GM18868 (cell line): ENCODE results near the gene COL5A1.

Experiments used
- ATAC-seq: cut with Tn5 transposase; IDR thresholded peaks from one replicate; pipeline ENCODE4 v1.9.1; 2021; ENCODE audit warnings: mild to moderate bottlenecking, moderate library complexity; ENCODE audit not compliant: unreplicated experiment

The COL5A1 gene

GRCh38 chr9:134736791-134737497 lies 95.3 kb downstream of the COL5A1 start:
- no peak for ATAC-seq

DNA sequence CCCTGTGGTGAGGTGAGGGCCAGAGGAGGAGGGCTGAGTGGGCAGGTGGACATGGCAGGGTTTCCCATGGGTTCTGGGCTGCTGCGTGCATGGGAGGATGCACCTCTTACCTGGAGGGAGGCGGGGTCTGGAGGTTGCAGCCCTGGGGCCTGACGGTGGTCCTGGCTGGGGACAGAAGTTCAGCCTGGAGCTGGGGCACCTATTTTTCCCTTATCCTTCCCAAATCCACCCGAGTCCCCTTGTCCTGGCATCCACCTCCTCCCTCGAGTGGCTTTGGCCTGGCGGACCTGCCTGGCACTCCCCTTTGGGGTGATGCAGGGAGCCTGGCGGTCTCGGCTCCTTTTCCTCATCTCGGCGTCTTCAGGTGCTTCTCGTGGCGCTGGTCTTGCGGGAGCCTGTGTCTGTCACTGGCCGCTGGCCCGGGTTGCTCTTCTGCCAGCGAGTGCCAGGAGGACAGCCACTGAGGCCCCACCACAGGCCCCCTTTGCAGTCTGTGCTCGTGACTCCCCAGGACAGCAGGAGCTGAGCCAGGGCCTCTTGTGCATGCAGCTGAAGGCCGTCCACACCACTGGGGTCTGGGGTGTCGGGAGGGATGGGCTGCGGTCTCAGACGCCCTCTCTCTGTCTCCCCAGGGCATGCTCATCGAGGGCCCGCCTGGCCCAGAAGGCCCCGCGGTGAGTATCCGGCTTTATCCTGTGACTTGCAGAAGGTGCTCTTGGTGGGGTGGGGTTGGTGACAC lies 96.4 kb downstream of the COL5A1 start:
- ATAC-seq, result no peak

DNA sequence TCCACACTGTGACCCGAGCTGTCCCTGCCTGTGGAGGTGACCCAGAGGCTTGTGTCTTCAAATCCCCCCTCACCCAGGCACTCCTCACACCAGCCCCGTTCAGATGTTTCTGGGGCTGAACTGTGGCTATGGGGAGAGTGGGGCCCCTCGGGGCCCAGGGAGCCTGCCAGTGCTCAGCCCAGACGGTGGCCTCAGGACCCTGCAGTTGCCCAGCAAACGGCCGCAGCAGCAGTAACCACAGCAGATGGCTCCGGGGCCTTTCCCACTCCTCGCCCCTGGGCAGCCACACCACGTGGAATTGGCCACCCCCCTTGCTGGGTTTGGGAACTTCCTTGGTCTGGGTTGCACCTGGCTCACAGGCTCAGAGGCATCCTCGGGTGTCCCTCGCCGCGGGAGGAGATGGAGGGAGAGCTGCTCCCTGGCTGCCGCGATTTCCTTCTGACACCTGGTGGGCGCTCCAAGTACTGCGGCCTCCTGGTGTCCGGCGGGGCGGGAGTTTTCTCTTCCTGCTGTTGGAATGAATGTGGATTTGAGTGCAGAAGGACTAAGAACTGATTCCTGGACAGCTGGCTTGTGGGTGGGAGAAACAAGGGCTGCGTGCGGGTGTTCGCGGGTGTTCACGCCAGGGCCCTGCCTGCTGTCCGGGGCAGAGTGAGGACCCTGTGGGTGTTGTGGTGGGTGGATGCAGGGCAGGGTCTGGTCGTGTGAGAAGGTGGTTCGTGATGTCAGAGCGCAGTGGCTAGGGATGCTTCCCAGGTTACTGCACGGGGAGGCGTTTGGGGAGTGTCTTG lies 97.5 kb downstream of the COL5A1 start:
- no peak for ATAC-seq

DNA sequence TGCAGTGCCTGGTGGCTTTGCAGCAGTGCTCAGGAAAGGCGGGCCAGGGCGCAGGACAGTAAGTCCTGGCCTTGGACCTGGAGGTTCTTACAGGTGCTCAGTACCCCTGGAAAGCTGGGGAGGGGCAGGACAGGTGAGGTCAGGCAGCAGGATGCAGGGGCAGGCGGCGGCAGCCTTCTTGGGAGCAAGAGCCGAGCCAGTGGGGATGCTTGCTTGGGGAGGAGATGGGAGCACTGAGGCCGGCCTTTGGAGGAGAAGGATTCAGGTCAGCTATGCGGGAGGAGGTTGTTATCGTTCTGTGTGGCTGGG lies 98.0 kb downstream of the COL5A1 start:
- ATAC-seq, result no peak

DNA sequence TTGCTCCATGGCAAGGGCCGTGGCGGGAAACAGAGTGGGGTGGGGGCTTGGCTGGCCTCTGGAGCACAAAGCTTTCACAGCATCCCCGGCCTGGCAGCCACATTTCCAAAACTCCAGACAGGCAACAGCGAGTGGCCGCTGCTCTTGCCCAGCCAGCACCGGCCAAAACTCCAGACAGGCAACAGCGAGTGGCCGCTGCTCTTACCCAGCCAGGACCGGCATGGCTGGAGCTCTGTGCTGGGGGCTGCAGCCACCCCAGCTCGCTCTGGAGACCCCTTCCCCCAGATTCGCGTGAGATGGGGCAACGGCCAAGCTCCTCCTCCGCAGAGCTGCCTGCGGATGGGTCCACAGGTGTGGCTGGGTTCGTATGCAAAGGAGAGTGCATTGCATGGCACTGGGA lies 98.5 kb downstream of the COL5A1 start:
- ATAC-seq, result no peak

- no peak for ATAC-seq
These were observed 100.2 kb downstream of the COL5A1 start for GRCh38 chr9:134741846-134742245.

DNA sequence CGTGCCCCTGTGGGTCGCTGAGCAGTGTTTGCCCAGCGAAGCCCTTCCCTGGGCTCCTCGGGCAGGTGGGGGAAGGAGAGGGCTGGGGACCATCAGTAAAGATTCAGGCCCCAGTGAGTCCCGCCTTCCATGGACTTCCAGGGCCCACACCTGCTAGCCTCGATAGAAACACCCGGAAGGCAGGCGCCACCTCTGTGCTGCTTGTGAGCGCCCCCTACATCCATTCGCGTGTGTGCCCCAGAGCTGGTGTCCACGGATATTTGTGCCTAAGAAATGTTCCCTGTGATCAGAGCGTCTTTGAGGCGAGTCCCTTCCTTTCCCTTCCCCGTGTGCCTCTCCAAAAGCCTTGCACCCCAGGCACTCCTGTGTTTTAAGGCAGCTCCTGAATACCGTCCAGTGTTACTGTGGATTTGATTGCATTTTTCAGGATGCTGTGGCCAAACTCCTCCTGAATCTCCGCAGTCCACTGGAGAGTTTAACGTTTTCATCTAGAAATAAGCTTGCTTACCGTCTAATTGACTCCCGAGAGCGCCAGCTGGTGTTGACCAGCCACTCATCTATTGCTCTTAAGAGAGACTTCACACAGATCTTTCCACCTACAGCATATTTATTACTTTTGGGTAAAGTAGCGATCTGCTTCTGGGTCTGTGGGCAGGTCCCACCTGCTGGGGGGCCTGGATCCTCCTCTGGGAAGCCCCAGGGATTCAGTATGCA lies 101.4 kb downstream of the COL5A1 start:
- no peak for ATAC-seq

DNA sequence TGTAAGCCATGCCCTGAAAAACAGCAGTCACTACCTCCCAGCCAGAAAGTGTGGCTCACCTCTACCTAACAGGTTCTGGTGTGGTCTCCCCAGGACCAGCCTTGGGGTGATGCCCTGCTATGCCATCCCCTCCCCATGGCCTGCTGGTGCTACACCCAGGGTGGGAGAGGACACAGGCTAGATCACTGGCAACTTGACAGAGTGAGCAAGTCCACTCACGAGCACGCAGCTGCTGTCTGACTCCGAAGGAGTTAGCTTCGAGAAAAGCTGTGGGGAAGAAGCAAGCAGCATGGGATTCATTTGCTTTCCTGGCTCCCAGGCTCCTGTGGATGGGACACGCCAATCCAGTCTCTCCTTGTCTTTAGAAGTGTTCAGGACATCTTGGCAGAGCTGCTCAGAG lies 102.2 kb downstream of the COL5A1 start:
- no peak for ATAC-seq

- ATAC-seq, result no peak
These were observed 103.0 kb downstream of the COL5A1 start for GRCh38 chr9:134744385-134745295.

GRCh38 chr9:134747951-134748489 lies 106.4 kb downstream of the COL5A1 start:
- ATAC-seq, result no peak

DNA sequence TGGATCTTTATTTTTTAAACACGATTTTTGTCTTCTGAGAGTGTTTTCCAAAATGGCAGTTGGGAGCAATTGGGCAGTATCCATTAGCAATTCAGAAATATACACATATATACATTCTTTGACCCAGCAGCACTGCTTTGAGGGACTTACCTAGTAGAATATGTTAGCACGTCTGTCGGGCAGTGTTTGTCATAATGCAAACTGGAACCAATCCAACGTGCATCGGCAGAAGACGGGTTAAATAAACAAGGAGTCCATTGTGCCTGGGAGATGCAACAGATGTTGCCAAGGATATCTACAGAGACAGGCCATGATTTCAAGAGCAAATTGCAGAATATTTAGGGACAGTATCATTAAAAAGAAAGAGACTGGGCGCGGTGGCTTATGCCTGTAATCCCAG lies 107.0 kb downstream of the COL5A1 start:
- no peak for ATAC-seq

DNA sequence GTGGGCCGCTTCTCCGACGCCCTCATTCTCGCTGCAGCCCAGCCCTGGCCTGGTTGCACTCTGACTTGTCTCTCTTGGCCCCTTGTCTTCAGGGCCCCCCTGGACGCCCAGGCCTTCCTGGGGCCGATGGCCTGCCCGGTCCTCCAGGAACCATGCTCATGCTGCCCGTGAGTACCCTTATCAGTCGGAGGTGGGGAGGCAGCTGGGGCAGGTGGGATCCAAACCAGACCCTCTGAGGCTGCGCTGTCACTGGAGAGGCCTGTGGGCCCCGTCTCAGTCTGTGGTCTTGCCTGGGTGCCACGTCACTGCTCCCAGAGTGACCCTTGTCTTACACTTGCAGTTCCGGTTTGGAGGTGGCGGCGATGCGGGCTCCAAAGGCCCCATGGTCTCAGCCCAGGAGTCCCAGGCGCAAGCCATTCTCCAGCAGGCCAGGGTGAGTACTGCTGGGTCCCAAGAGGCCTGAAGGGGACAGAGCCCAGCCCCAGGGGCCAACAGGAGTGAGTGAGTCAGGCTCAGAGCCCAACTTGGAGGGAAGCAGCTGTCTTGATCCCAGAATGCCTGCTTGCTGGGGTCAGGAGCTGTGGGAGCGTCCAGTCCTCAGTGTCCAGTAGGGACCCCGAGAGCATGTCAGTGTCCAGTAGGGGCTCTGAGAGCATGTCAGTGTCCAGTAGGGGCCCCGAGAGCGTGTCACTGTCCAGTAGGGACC lies 109.0 kb downstream of the COL5A1 start:
- no peak for ATAC-seq

GRCh38 chr9:134751622-134752021 lies 110.0 kb downstream of the COL5A1 start:
- ATAC-seq, result no peak

DNA sequence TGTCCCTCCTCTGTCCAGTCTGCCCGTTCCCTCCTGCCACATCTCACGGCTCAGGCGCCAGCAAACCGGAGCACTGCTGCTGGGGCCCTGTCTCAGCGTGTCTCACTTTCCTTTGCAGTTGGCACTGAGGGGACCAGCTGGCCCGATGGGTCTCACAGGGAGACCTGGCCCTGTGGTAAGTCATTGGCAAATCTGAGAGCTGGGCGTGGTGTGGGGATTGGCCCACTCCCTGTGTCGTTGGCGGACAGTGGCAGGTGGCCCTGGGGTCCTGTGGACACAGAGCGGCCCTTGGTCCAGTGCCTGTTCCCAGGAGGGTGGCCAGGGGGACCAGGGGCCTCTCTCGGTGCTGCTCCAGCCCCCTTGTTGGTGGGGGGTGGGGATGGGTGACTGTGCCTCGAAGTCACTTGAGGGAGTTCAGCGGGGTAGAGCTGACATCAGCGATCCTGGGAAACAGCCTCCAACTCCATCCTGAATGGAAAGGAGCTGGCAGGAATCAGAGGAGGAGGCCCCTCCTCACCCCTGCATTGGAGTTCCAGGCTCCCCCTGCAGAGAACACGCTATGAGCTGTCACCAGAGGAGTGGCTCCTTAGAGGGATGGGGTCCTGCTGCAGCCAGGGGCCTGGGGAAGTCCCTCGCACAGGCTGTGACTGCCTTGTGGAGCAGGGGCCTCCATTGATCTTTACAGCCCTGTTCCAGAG lies 111.0 kb downstream of the COL5A1 start:
- ATAC-seq, result no peak

DNA sequence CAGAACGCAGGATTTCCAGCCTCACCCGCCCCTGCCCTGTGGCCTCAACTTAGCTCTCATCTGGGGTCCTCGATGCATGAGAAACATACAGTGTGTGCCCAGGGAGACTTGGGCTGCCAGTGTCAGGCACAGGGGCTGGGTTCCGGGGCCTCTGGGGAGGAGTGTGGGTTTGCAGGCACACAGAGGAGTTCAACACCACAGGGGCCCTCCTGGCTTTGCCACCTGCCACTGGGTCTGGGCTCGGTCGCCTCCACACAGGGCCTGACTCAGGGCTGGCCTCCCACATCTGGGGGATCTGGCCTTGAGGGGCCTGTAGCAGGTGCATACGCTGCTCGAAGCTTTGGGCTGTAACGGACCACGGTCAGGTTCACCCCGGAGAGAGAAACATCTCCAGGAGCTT lies 111.6 kb downstream of the COL5A1 start:
- ATAC-seq, result no peak

DNA sequence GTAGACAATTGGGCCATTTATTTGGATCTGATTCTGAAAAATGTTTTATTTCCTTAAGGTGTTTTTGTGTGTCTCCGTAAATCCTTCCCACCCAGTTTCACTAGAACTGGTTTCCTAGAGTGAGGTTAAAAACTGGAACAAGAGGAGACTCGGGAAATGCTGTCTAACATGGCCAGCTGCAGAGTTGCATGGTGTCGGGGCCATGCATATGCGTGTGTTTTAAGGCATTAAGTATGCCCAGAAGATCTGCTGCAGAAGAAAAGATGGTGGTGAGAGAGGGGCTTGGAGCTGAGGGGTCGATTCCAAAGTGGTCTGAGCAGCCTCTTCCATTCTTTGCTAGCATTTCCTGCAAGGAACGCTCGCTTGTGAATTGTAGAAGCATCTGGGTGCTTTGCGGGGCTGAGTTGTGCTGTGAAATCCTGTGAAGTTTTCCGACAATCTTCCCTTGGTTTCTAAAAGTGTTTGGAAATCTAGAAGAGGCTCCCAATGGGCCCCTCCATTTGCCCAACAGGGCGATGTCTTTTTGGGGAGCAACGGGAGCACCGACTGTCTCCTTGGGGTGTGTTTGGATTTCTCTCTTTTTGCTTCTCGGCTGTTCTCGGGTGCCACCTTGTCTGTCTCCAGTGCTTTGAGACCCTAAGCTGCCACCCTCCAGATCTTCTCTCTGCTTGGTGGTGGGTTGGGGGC lies 113.8 kb downstream of the COL5A1 start:
- no peak for ATAC-seq

GRCh38 chr9:134756098-134756497 lies 114.5 kb downstream of the COL5A1 start:
- no peak for ATAC-seq
